Stomach (tissue), 9 donors: Measurements from ENCODE around the gene RNF128. TPM values are rescaled to one million over a fixed set of nuclear protein-coding genes. Genes with fewer than 3 reads are reported as not detected.

ENCODE experiments used
- DNase-seq, 2 donors: peaks; one replicate each; pipeline versions ENCODE4 v3.0.0 to v3.0.0-alpha.2; 2013 to 2019
- H3K27ac ChIP-seq, 5 donors: fragments of 200-600 bp in 4 of 5; sonication (generic) in 4 of 5; one replicate each; pipeline ENCODE4 v1.5.1; 2013 to 2019; ENCODE audit warnings: mild to moderate bottlenecking in 1 of 5, moderate library complexity in 1 of 5
- H3K27me3 ChIP-seq, 3 donors: fragments of 200-600 bp; sonication (generic); one replicate each; pipeline ENCODE4 v1.5.1; 2017 to 2019; ENCODE audit warnings: mixed run types in 1 of 3
- H3K36me3 ChIP-seq, 4 donors: fragments of 200-600 bp; sonication (generic); 1 replicate in 3 of 4; 2 replicates in 1 of 4; pipeline ENCODE4 v1.5.1; 2016 to 2019
- H3K4me1 ChIP-seq, 4 donors: fragments of 200-600 bp; sonication (generic); one replicate each; pipeline ENCODE4 v1.5.1; 2016 to 2019
- H3K4me3 ChIP-seq, 4 donors: fragments of 200-600 bp; sonication (generic) in 3 of 4; one replicate each; pipeline ENCODE4 v1.5.1; 2016 to 2019; ENCODE audit warnings: mild to moderate bottlenecking in 1 of 4
- H3K9me3 ChIP-seq, 4 donors: fragments of 200-600 bp; sonication (generic); one replicate each; pipeline ENCODE4 v1.5.1; 2016 to 2019
- EP300 ChIP-seq: sonication (generic); formaldehyde crosslinking; IDR thresholded peaks from one replicate; pipeline ENCODE4 v1.6.1; 2017; ENCODE audit warnings: antibody characterized with exemption
- POLR2A ChIP-seq, 4 donors: fragments of 450-650 bp; IDR thresholded peaks; one replicate each; pipeline ENCODE4 v1.6.1; 2016; ENCODE audit warnings: antibody characterized with exemption in 4 of 4, control low read depth in 2 of 4, mild to moderate bottlenecking in 1 of 4, moderate library complexity in 1 of 4
- POLR2AphosphoS5 ChIP-seq, 3 donors: sonication (generic); formaldehyde crosslinking; IDR thresholded peaks; one replicate each; pipeline ENCODE4 v1.6.1; 2016; ENCODE audit warnings: antibody characterized with exemption in 3 of 3
- WGBS, 5 donors: extraction: QIAGEN DNeasy Blood & Tissue Kit in 3 of 5; methylation state at CpG; one replicate each; pipeline versions ENCODE4 v1.1.5 to v1.1.7; 2013 to 2018; 5-methylcytosine and 5-hydroxymethylcytosine counted together
- intact Hi-C: fragments of 100-400 bp; cut with DNase I; formaldehyde crosslinking; loops from one replicate; pipeline ENCODE4 v1.15.1; 2023; ENCODE audit warnings: low total_unique reads
- polyA plus RNA-seq, 3 donors: library from polyadenylated mRNA; stranded (reverse); fragments of 200-250 nt; gene quantifications; one replicate each; pipeline ENCODE4 v1.2.3, GENCODE V29; 2013
- total RNA-seq, 5 donors: library from RNA; depleted of rRNA; stranded (reverse); fragments of >200 nt; gene quantifications; one replicate each; pipeline versions ENCODE4 v1.1.0 to v1.2.3, GENCODE V29; 2014 to 2016
- TF ChIP-seq, protein P1 (sequence below), 7 experiments: fragments of 450-650 bp in 4 of 7; fragments of 200-600 bp in 3 of 7; sonication (generic) in 3 of 7; IDR thresholded peaks; one replicate each; pipeline ENCODE4 v1.5.1; 2016 to 2019; ENCODE audit warnings: antibody characterized with exemption in 7 of 7, control low read depth in 2 of 7, mild to moderate bottlenecking in 1 of 7
- donor health status: healthy with polysubstance abuse.
- donor health status: Bipolar disorder and iron deficiency.
- donor health status: healthy.

RNF128 gene
- total and polyA plus RNA-seq, 8 donors: 4.1 to 78.6 (median 10.8) TPM

DNA sequence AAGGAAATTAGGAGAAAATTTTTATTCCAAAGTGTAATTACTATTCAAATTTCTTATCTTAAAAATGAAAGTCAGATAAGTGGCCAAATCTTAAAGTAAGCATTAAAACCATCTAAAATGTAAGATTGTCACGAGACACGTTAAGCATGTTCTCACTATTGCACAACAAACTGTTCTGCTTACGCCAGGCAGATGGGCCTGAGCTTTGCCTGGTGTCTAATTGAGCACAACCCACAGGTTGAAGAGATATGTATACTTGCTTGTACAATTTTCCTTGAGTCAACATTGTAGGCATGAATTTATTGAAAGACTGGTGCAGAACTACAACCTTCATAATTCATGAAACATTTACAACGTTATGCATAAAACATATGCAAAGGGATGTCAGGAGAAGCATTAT, 3.9 kb downstream of the RNF128 start:
- no peaks in the 10 kb centered on the region for H3K36me3 ChIP-seq
- WGBS, 5 donors: 27 to 38% (median 34%) methylated on average over 4 of the region's 4 CpGs
- DNase-seq: peak in 1 of 2 donors; percentile 9
- H3K4me3 ChIP-seq: no peak overlapping the region
- TF ChIP-seq, protein P1, sequence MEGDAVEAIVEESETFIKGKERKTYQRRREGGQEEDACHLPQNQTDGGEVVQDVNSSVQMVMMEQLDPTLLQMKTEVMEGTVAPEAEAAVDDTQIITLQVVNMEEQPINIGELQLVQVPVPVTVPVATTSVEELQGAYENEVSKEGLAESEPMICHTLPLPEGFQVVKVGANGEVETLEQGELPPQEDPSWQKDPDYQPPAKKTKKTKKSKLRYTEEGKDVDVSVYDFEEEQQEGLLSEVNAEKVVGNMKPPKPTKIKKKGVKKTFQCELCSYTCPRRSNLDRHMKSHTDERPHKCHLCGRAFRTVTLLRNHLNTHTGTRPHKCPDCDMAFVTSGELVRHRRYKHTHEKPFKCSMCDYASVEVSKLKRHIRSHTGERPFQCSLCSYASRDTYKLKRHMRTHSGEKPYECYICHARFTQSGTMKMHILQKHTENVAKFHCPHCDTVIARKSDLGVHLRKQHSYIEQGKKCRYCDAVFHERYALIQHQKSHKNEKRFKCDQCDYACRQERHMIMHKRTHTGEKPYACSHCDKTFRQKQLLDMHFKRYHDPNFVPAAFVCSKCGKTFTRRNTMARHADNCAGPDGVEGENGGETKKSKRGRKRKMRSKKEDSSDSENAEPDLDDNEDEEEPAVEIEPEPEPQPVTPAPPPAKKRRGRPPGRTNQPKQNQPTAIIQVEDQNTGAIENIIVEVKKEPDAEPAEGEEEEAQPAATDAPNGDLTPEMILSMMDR (IDR thresholded peaks at IDR 0.05): no peak
- no peak for TF ChIP-seq EP300
- TF ChIP-seq POLR2AphosphoS5 (IDR thresholded peaks at IDR 0.05): no peak
- no peak for TF ChIP-seq POLR2A (IDR thresholded peaks at IDR 0.05)
- no peaks in the 10 kb centered on the region for H3K9me3 ChIP-seq
- peaks cover 0 to 6% (median 0%) of the 10 kb centered on the region in 4 donors for H3K4me1 ChIP-seq
- peaks cover 0 to 24% (median 13%) of the 10 kb centered on the region in 3 donors for H3K27me3 ChIP-seq
- intact Hi-C loops: no loop called here
- no peak overlapping the region for H3K27ac ChIP-seq

- peaks cover 0 to 12% (median 9%) of the 10 kb centered on the region in 3 donors for H3K27me3 ChIP-seq
- intact Hi-C loops: no loop called here
- no peak overlapping the region for H3K4me3 ChIP-seq
- H3K9me3 ChIP-seq: no peaks in the 10 kb centered on the region
- TF ChIP-seq POLR2AphosphoS5 (IDR thresholded peaks at IDR 0.05) (no peak), EP300 (no peak), POLR2A (IDR thresholded peaks at IDR 0.05) (no peak)
- TF ChIP-seq, protein P1 (IDR thresholded peaks at IDR 0.05): no peak
- peaks cover 0 to 6% (median 0%) of the 10 kb centered on the region in 4 donors for H3K4me1 ChIP-seq
- H3K36me3 ChIP-seq: no peaks in the 10 kb centered on the region
- H3K27ac ChIP-seq: no peak overlapping the region
- DNase-seq: no peak
These were observed 5.1 kb downstream of the RNF128 start for GRCh38 chrX:106731590-106731989.

DNA sequence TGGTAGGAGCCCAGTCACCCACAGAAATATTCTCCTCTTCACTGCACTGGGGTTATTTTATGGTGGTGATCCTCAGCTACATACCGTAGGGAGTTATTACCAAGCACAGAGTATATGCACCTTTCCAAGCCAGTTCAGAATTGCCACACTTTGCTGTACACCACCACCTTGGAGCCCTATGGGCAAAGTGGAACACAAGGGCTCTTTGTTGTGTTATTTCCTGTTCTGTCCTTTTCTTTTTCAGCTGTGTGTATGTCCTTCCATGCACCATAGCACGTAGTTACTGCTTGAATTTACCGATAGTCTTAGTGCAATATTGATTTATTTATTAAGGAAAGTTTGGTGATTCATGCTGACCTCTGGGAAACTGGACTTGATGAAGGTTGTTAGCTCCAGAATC, 8.3 kb downstream of the RNF128 start:
- intact Hi-C loops: no loop called here
- no peaks in the 10 kb centered on the region for H3K4me1 ChIP-seq
- H3K27ac ChIP-seq: no peak overlapping the region
- no peak for TF ChIP-seq POLR2AphosphoS5 (IDR thresholded peaks at IDR 0.05)
- TF ChIP-seq, protein P1 (IDR thresholded peaks at IDR 0.05): no peak
- H3K36me3 ChIP-seq: no peaks in the 10 kb centered on the region
- WGBS, 5 donors: 40 to 62% (median 48%) methylated on average over 3 of the region's 3 CpGs
- no peak overlapping the region for H3K4me3 ChIP-seq
- peaks cover 0 to 10% (median 0%) of the 10 kb centered on the region in 3 donors for H3K27me3 ChIP-seq
- no peaks in the 10 kb centered on the region for H3K9me3 ChIP-seq
- no peak for DNase-seq

- Histone ChIP-seq H3K36me3 (no peaks in the 10 kb centered on the region), H3K4me1 (no peaks in the 10 kb centered on the region), H3K27me3 (peaks cover 0 to 10% (median 0%) of the 10 kb centered on the region in 3 donors), H3K9me3 (no peaks in the 10 kb centered on the region), H3K4me3 (no peak overlapping the region), H3K27ac (no peak overlapping the region)
- intact Hi-C loops: no loop called here
- TF ChIP-seq POLR2AphosphoS5 (IDR thresholded peaks at IDR 0.05) (no peak), POLR2A (IDR thresholded peaks at IDR 0.05) (no peak), EP300 (no peak)
- TF ChIP-seq, protein P1 (IDR thresholded peaks at IDR 0.05): no peak
- no peak for DNase-seq
- WGBS, 5 donors: 62 to 82% (median 70%) methylated on average over 2 of the region's 2 CpGs
These were observed 13.8 kb downstream of the RNF128 start for GRCh38 chrX:106740193-106740780.
